Measurements from ENCODE around the gene ABCB6. TPM values are rescaled to one million over a fixed set of nuclear protein-coding genes. Genes with fewer than 3 reads are reported as not detected.

Gene ABCB6
- total and polyA plus RNA-seq, 2 experiments from 2014 or later = 37.7 to 59.5 TPM

GRCh38 chr2:219244789-219245147, 26.0 kb upstream of the ABCB6 start:
- peak overlapping the region; percentile 86 for H2AFZ ChIP-seq

GRCh38 chr2:219243291-219243761, 24.6 kb upstream of the ABCB6 start:
- no peak for TF ChIP-seq EZH2phosphoT487 (IDR thresholded peaks at IDR 0.05; ENCODE audit: low read depth, severe bottlenecking, unreplicated experiment)
- TF ChIP-seq CTCF (IDR thresholded peaks at IDR 0.05; ENCODE audit: poor library complexity) = no peak
- TF ChIP-seq EZH2 (IDR thresholded peaks at IDR 0.05; ENCODE audit: borderline replicate concordance) = no peak
- Histone ChIP-seq H3K9me2 (replicated peaks; ENCODE audit: insufficient read depth) (no peaks in the 10 kb centered on the region), H3K79me2 (peaks cover 22% of the 10 kb centered on the region), H3K4me1 (ENCODE audit: insufficient read depth) (peaks cover 16% of the 10 kb centered on the region), H3K27me3 (no peaks in the 10 kb centered on the region), H3K4me2 (no peak overlapping the region), H3K27ac (no peak overlapping the region), H4K20me1 (ENCODE audit: insufficient read depth, poor library complexity, severe bottlenecking) (no peaks in the 10 kb centered on the region), H2AFZ (no peak overlapping the region), H3K9me3 (ENCODE audit: low read depth) (no peaks in the 10 kb centered on the region), H3K4me3 (no peak overlapping the region), H3K36me3 (replicated peaks; ENCODE audit: insufficient read depth, low read depth) (no peaks in the 10 kb centered on the region)
- no peak for DNase-seq (ENCODE audit: low spot score)
- WGBS (ENCODE audit: low lambda C conversion rate, missing lambda C conversion rate) = 91% methylated on average over 28 of the region's 28 CpGs

More at GRCh38 chr2:219244789-219245147, 26.0 kb upstream of the ABCB6 start:
- peak overlapping the region; percentile 89 for H3K4me2 ChIP-seq
- no peak for DNase-seq (ENCODE audit: low spot score)
- peak overlapping the region; percentile 48 for H3K4me3 ChIP-seq
- H3K9me3 ChIP-seq (ENCODE audit: low read depth) = no peaks in the 10 kb centered on the region
- WGBS (ENCODE audit: low lambda C conversion rate, missing lambda C conversion rate) = 51% methylated on average over 6 of the region's 6 CpGs
- no peaks in the 10 kb centered on the region for H3K9me2 ChIP-seq (replicated peaks; ENCODE audit: insufficient read depth)
- peaks cover 30% of the 10 kb centered on the region for H3K4me1 ChIP-seq (ENCODE audit: insufficient read depth)
- TF ChIP-seq EZH2 (IDR thresholded peaks at IDR 0.05; ENCODE audit: borderline replicate concordance) (no peak), EZH2phosphoT487 (IDR thresholded peaks at IDR 0.05; ENCODE audit: low read depth, severe bottlenecking, unreplicated experiment) (no peak), CTCF (IDR thresholded peaks at IDR 0.05; ENCODE audit: poor library complexity) (no peak)
- no peaks in the 10 kb centered on the region for H3K36me3 ChIP-seq (replicated peaks; ENCODE audit: insufficient read depth, low read depth)
- H4K20me1 ChIP-seq (ENCODE audit: insufficient read depth, poor library complexity, severe bottlenecking) = no peaks in the 10 kb centered on the region
- H3K27me3 ChIP-seq = no peaks in the 10 kb centered on the region
- H3K27ac ChIP-seq = peak overlapping the region; percentile 93
- H3K79me2 ChIP-seq = peaks cover 22% of the 10 kb centered on the region

GRCh38 chr2:219234331-219234730, 15.6 kb upstream of the ABCB6 start:
- Histone ChIP-seq H3K9me2 (replicated peaks; ENCODE audit: insufficient read depth) (no peaks in the 10 kb centered on the region), H3K27me3 (no peaks in the 10 kb centered on the region), H3K4me1 (ENCODE audit: insufficient read depth) (peaks cover 7% of the 10 kb centered on the region), H3K4me3 (no peak overlapping the region), H3K36me3 (replicated peaks; ENCODE audit: insufficient read depth, low read depth) (no peaks in the 10 kb centered on the region), H3K4me2 (no peak overlapping the region), H3K27ac (no peak overlapping the region), H3K9me3 (ENCODE audit: low read depth) (no peaks in the 10 kb centered on the region), H2AFZ (no peak overlapping the region), H4K20me1 (ENCODE audit: insufficient read depth, poor library complexity, severe bottlenecking) (no peaks in the 10 kb centered on the region), H3K79me2 (peaks cover 24% of the 10 kb centered on the region)
- WGBS (ENCODE audit: low lambda C conversion rate, missing lambda C conversion rate) = 98% methylated on average over 3 of the region's 3 CpGs
- TF ChIP-seq CTCF (IDR thresholded peaks at IDR 0.05; ENCODE audit: poor library complexity) (no peak), EZH2phosphoT487 (IDR thresholded peaks at IDR 0.05; ENCODE audit: low read depth, severe bottlenecking, unreplicated experiment) (no peak), EZH2 (IDR thresholded peaks at IDR 0.05; ENCODE audit: borderline replicate concordance) (no peak)
- no peak for DNase-seq (ENCODE audit: low spot score)

All from hepatocyte (in vitro differentiated cells).